HepG2 (cell line): ENCODE measurements around the gene PDK2. TPM values are rescaled to one million over a fixed set of nuclear protein-coding genes. Genes with fewer than 3 reads are reported as not detected.
A peak's percentile ranks its signal among the peaks of the same experiment; 100 is the strongest.

Experiments used
- CENPBD1 ChIP-seq: sonication (generic); formaldehyde crosslinking; IDR thresholded peaks from 2 replicates; pipeline ENCODE4 v1.8.0; 2022; ENCODE audit warnings: missing genetic modification reagents, low read depth, mild to moderate bottlenecking, borderline replicate concordance
- ELF3 ChIP-seq: IDR thresholded peaks from 2 replicates; pipeline ENCODE4 v1.6.1; 2016; ENCODE audit warnings: missing genetic modification reagents, missing compliant biosample characterization
- FOXJ3 ChIP-seq: sonication (generic); formaldehyde crosslinking; IDR thresholded peaks from 2 replicates; pipeline ENCODE4 v1.4.0; 2020; ENCODE audit warnings: missing genetic modification reagents, mild to moderate bottlenecking, borderline replicate concordance
- GFI1 ChIP-seq: sonication (generic); formaldehyde crosslinking; IDR thresholded peaks from 2 replicates; pipeline ENCODE4 v1.5.0; 2020; ENCODE audit warnings: missing genetic modification reagents, mild to moderate bottlenecking, borderline replicate concordance
- GZF1 ChIP-seq: sonication (generic); formaldehyde crosslinking; IDR thresholded peaks from 2 replicates; pipeline ENCODE4 v1.5.1; 2020; ENCODE audit warnings: mild to moderate bottlenecking, missing genetic modification reagents
- HDAC2 ChIP-seq: sonication (generic); formaldehyde crosslinking; IDR thresholded peaks from 2 replicates; pipeline ENCODE4 v1.4.0; 2020; ENCODE audit warnings: missing genetic modification reagents
- KDM6A ChIP-seq: IDR thresholded peaks from 2 replicates; pipeline ENCODE4 v1.6.1; 2016; ENCODE audit warnings: low read depth
- LCORL ChIP-seq, 2 experiments: fragments of 450-650 bp in 1 of 2; sonication (generic) in 1 of 2; formaldehyde crosslinking in 1 of 2; IDR thresholded peaks; 2 replicates each; pipeline versions ENCODE4 v1.5.0 to v1.6.1; 2017 to 2020; ENCODE audit warnings: antibody characterized with exemption in 1 of 2, missing genetic modification reagents in 1 of 2
- MAFF ChIP-seq: IDR thresholded peaks from 2 replicates; pipeline ENCODE4 v1.6.1; 2011; ENCODE audit warnings: low read depth, low read length, improper control_type of control experiment
- PAWR ChIP-seq: sonication (generic); formaldehyde crosslinking; IDR thresholded peaks from 2 replicates; pipeline ENCODE4 v1.4.0; 2020; ENCODE audit warnings: missing genetic modification reagents, mild to moderate bottlenecking, borderline replicate concordance
- POLR2AphosphoS5 ChIP-seq: IDR thresholded peaks from 2 replicates; pipeline ENCODE4 v1.6.1; 2012; ENCODE audit warnings: low read depth, low read length
- RARA ChIP-seq: IDR thresholded peaks from 2 replicates; pipeline ENCODE4 v1.6.1; 2016; ENCODE audit warnings: missing genetic modification reagents, missing compliant biosample characterization
- RARG ChIP-seq: sonication (generic); formaldehyde crosslinking; IDR thresholded peaks from 2 replicates; pipeline ENCODE4 v1.4.0; 2020; ENCODE audit warnings: low read depth, mild to moderate bottlenecking, missing genetic modification reagents
- SCMH1 ChIP-seq: sonication (generic); formaldehyde crosslinking; IDR thresholded peaks from 2 replicates; pipeline ENCODE4 v1.9.0; 2021; ENCODE audit warnings: missing genetic modification reagents, mild to moderate bottlenecking, borderline replicate concordance
- SP5 ChIP-seq: IDR thresholded peaks from 2 replicates; pipeline ENCODE4 v1.6.1; 2016; ENCODE audit warnings: low read depth, borderline replicate concordance
- SSRP1 ChIP-seq: IDR thresholded peaks from 2 replicates; pipeline ENCODE4 v1.6.1; 2016; ENCODE audit warnings: control low read depth
- ZBTB39 ChIP-seq: sonication (generic); formaldehyde crosslinking; IDR thresholded peaks from 2 replicates; pipeline ENCODE4 v1.5.0; 2020; ENCODE audit warnings: missing genetic modification reagents
- ZBTB8A ChIP-seq: sonication (generic); formaldehyde crosslinking; IDR thresholded peaks from 2 replicates; pipeline ENCODE4 v1.4.0; 2020; ENCODE audit warnings: mild to moderate bottlenecking, low read depth, missing genetic modification reagents, borderline replicate concordance
- ZNF18 ChIP-seq: sonication (generic); formaldehyde crosslinking; IDR thresholded peaks from 2 replicates; pipeline ENCODE4 v1.8.0; 2022; ENCODE audit warnings: mild to moderate bottlenecking, missing genetic modification reagents; ENCODE audit not compliant: insufficient replicate concordance
- ZNF251 ChIP-seq: sonication (generic); formaldehyde crosslinking; IDR thresholded peaks from 2 replicates; pipeline ENCODE4 v1.9.0; 2021; ENCODE audit warnings: mild to moderate bottlenecking, missing genetic modification reagents
- ZNF496 ChIP-seq: sonication (generic); formaldehyde crosslinking; IDR thresholded peaks from 2 replicates; pipeline ENCODE4 v1.8.1; 2023; ENCODE audit warnings: mild to moderate bottlenecking, moderate library complexity, missing genetic modification reagents; ENCODE audit not compliant: insufficient replicate concordance
- ZNF570 ChIP-seq: sonication (generic); formaldehyde crosslinking; IDR thresholded peaks from 2 replicates; pipeline ENCODE4 v1.4.0; 2020; ENCODE audit warnings: mild to moderate bottlenecking, missing genetic modification reagents, borderline replicate concordance
- ZNF704 ChIP-seq: sonication (generic); formaldehyde crosslinking; IDR thresholded peaks from 2 replicates; pipeline ENCODE4 v1.8.1; 2023; ENCODE audit warnings: mild to moderate bottlenecking, inconsistent platforms, moderate library complexity, missing genetic modification reagents, borderline replicate concordance
- ZSCAN21 ChIP-seq: sonication (generic); formaldehyde crosslinking; IDR thresholded peaks from 2 replicates; pipeline ENCODE4 v1.8.0; 2022; ENCODE audit warnings: mild to moderate bottlenecking, missing genetic modification reagents, moderate library complexity, borderline replicate concordance
- polyA plus RNA-seq, 8 experiments: library from polyadenylated mRNA; depleted of rRNA in 3 of 8; stranded (reverse) in 7 of 8; unstranded in 1 of 8; fragments of >200 nt; fragmentation: Illumina TruSeq in 4 of 8; extraction: Trizol in 4 of 8; gene quantifications; 2 replicates each; pipeline versions ENCODE4 v1.2.1 to v1.2.3, GENCODE V29; 2011 to 2016; ENCODE audit warnings: low read depth in 4 of 8, missing spikeins in 1 of 8, mixed read lengths in 1 of 8; ENCODE audit not compliant: insufficient read depth in 1 of 8
- total RNA-seq, 5 experiments: library from RNA; depleted of rRNA; stranded (reverse); fragments of >200 nt; fragmentation: Illumina TruSeq; extraction: Trizol; gene quantifications; 2 replicates each; pipeline ENCODE4 v1.2.3, GENCODE V29; 2016; ENCODE audit warnings: low read depth in 1 of 5

Gene PDK2
- total and polyA plus RNA-seq, 2 of the 13 experiments (the other 11 are each of a cell fraction or from before 2014, with no cell fraction given), result 18.5 to 59.7 TPM

GRCh38 chr17:50161023-50161910 is 66.1 kb downstream of the PDK2 start (continued):
- TF ChIP-seq SP5 (peak; percentile 83; the same call in 1 of the 2 replicates), ZBTB8A (CRISPR knock-in tag) (no peak), SCMH1 (CRISPR knock-in tag) (no peak), PAWR (no peak), ZNF18 (CRISPR knock-in tag) (no peak), SSRP1 (CRISPR knock-in tag) (peak; percentile 66; the same call in 1 of the 2 replicates), ZBTB39 (CRISPR knock-in tag) (peak; percentile 73; the same call in 1 of the 2 replicates), LCORL (IDR thresholded peaks at IDR 0.05) (no peak), LCORL (CRISPR knock-in tag; IDR thresholded peaks at IDR 0.05) (peak; percentile 95), ZNF570 (CRISPR knock-in tag) (no peak), FOXJ3 (CRISPR knock-in tag) (no peak), KDM6A (CRISPR knock-in tag) (no peak), CENPBD1 (CRISPR knock-in tag) (no peak), GFI1 (CRISPR knock-in tag) (no peak), RARG (CRISPR knock-in tag) (no peak), ZNF704 (CRISPR knock-in tag) (no peak), ELF3 (CRISPR knock-in tag) (peak; percentile 37; the same call in 1 of the 2 replicates), ZNF251 (CRISPR knock-in tag) (no peak), RARA (CRISPR knock-in tag) (0 out of 2 replicates have a peak, but pooled peaks have one; percentile 15), GZF1 (CRISPR knock-in tag) (no peak), HDAC2 (CRISPR knock-in tag) (peak; percentile 51; the same call in 1 of the 2 replicates), POLR2AphosphoS5 (no peak), ZSCAN21 (no peak), ZNF496 (no peak), MAFF (no peak)
